AG04449 (cell line): ENCODE data around the gene STX18.

Source experiments
- CTCF ChIA-PET: fragments of 350-600 bp; formaldehyde crosslinking; extraction: SDS; loops from one replicate; lab custom pipeline; 2021; ENCODE audit warnings: antibody characterized with exemption; lab: Yijun Ruan, JAX
- POLR2A ChIA-PET: fragments of 400-600, 350-600 bp; formaldehyde crosslinking; extraction: SDS; loops from one replicate; lab custom pipeline; 2020; ENCODE audit warnings: antibody characterized with exemption, inconsistent platforms; lab: Yijun Ruan, JAX
- DNase-seq: peaks from one replicate; pipeline ENCODE4 v3.0.0-alpha.2; 2010; ENCODE audit warnings: low read depth, low spot score
- H3K4me3 ChIP-seq: 2 replicates; pipeline ENCODE4 v1.5.1; 2011; ENCODE audit warnings: low read depth, mild to moderate bottlenecking, control low read depth, low read length
- CTCF ChIP-seq: IDR thresholded peaks from one replicate; pipeline ENCODE4 v1.5.1; 2011; ENCODE audit warnings: mild to moderate bottlenecking, moderate library complexity, low read length, control low read depth, inconsistent platforms; ENCODE audit not compliant: insufficient read depth; ENCODE audit errors: missing control alignments

Gene STX18

GRCh38 chr4:4406455-4407298 is 135.2 kb downstream of the STX18 start:
- ChIA-PET CTCF (no interaction called here), POLR2A (no interaction called here)
- TF ChIP-seq CTCF, result no peak
- no peak for DNase-seq
- no peak overlapping the region for H3K4me3 ChIP-seq

- CTCF ChIA-PET, result no interaction called here
- POLR2A ChIA-PET, result no interaction called here
- TF ChIP-seq CTCF, result no peak
- DNase-seq, result no peak
- H3K4me3 ChIP-seq, result no peak overlapping the region
Measured at GRCh38 chr4:4405358-4405962, 136.4 kb downstream of the STX18 start.

- CTCF ChIA-PET, result no interaction called here
- no peak for TF ChIP-seq CTCF
Measured at GRCh38 chr4:4402966-4403365, 138.9 kb downstream of the STX18 start.

GRCh38 chr4:4401036-4401435 is 140.8 kb downstream of the STX18 start:
- ChIA-PET CTCF (no interaction called here), POLR2A (no interaction called here)
- TF ChIP-seq CTCF, result no peak
- H3K4me3 ChIP-seq, result no peak overlapping the region
- no peak for DNase-seq

More at GRCh38 chr4:4402966-4403365, 138.9 kb downstream of the STX18 start:
- no peak for DNase-seq
- POLR2A ChIA-PET, result no interaction called here
- no peak overlapping the region for H3K4me3 ChIP-seq

GRCh38 chr4:4398430-4398829 is 143.4 kb downstream of the STX18 start:
- ChIA-PET CTCF (no interaction called here), POLR2A (no interaction called here)

GRCh38 chr4:4397441-4397819 is 144.4 kb downstream of the STX18 start:
- ChIA-PET CTCF (no interaction called here), POLR2A (no interaction called here)
- no peak overlapping the region for H3K4me3 ChIP-seq
- DNase-seq, result no peak
- TF ChIP-seq CTCF, result no peak

More at GRCh38 chr4:4398430-4398829, 143.4 kb downstream of the STX18 start:
- no peak overlapping the region for H3K4me3 ChIP-seq
- DNase-seq, result no peak
- no peak for TF ChIP-seq CTCF
